Liver (tissue), 3 donors: Measurements from ENCODE around the gene HBE1.
"Not testable (repeated sequence)": the region's sequence is repeated elsewhere in the genome, so short reads cannot be mapped to it uniquely, and the experiment has no call there.

Experiments used
- CTCF ChIP-seq: fragments of 150-350 bp; IDR thresholded peaks from 2 replicates; pipeline ENCODE4 v1.5.1; 2017; ENCODE audit warnings: improper control_type of control experiment, low read depth, low read length; ENCODE audit not compliant: missing input control
- GABPA ChIP-seq, 2 donors: IDR thresholded peaks in 1 of 2; conservative IDR thresholded peaks in 1 of 2; 2 replicates each; pipeline ENCODE4 v1.6.1; 2016; ENCODE audit warnings: antibody characterized with exemption in 2 of 2, mild to moderate bottlenecking in 1 of 2, moderate library complexity in 1 of 2
- RAD21 ChIP-seq, 2 donors: IDR thresholded peaks; 2 replicates each; pipeline ENCODE4 v1.6.1; 2016; ENCODE audit warnings: antibody characterized with exemption in 2 of 2, mild to moderate bottlenecking in 2 of 2
- REST ChIP-seq: IDR thresholded peaks from 2 replicates; pipeline ENCODE4 v1.6.1; 2016; ENCODE audit warnings: antibody characterized with exemption, mild to moderate bottlenecking
- donor health status: healthy.
- donor health status: healthy.

DNA sequence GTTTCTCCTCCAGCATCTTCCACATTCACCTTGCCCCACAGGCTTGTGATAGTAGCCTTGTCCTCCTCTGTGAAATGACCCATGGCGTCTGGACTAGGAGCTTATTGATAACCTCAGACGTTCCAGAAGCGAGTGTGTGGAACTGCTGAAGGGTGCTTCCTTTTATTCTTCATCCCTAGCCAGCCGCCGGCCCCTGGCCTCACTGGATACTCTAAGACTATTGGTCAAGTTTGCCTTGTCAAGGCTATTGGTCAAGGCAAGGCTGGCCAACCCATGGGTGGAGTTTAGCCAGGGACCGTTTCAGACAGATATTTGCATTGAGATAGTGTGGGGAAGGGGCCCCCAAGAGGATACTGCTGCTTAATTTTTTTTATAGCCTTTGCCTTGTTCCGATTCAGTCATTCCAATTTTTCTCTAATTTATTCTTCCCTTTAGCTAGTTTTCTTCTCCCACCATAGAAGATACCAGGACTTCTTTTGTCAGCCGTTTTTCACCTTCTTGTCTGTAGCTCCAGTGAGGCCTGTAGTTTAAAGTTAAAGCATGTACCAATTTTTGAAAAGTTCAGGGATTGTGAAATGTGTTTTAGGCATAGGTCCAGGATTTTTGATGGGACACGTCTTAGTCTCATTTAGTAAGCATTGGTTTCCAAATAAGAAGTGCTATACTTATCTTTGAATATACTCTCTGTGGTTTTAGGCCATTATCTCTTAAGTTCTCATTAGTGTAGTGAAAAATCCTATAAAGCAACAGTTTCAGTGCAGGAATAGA lies 14.9 kb downstream of the HBE1 start, which contains the start of gene HBG2:
- TF ChIP-seq GABPA (IDR thresholded peaks at IDR 0.05 in 1 of 2, conservative IDR thresholded peaks at IDR 0.05 in 1 of 2); REST; CTCF; RAD21 (IDR thresholded peaks at IDR 0.05): not testable (repeated sequence)
